Right ventricle myocardium inferior (tissue), 1 donor: Measurements from ENCODE around the gene FZD4. TPM values are rescaled to one million over a fixed set of nuclear protein-coding genes. Genes with fewer than 3 reads are reported as not detected.
"Not testable (repeated sequence)": the region's sequence is repeated elsewhere in the genome, so short reads cannot be mapped to it uniquely, and the experiment has no call there.

Experiments used
- ATAC-seq: fragments of 200-7000 bp; cut with Tn5 transposase; one replicate; pipeline ENCODE4 v1.9.1; 2020; ENCODE audit warnings: mild to moderate bottlenecking, moderate library complexity
- DNase-seq: peaks from one replicate; pipeline ENCODE4 v3.0.0; 2021; ENCODE audit errors: missing footprints
- intact Hi-C: fragments of 100-400 bp; cut with DNase I; formaldehyde crosslinking; loops from one replicate; pipeline ENCODE4 v1.11.0; 2022
- total RNA-seq: library from RNA; stranded (reverse); fragmentation: NEBNext Ultra II Directional; extraction: Animal tissue kit (Norgen Biotek cat#: 25700); gene quantifications from one replicate; pipeline ENCODE4 v1.2.1, GENCODE V29; 2021
- donor health status: DM: no; HTN: yes; CAD: no; lungs with severe emphysema.

The FZD4 gene
- total RNA-seq, 1 donor from 2014 or later, result 31.3 TPM

- ATAC-seq (no peak), DNase-seq (no peak)
- intact Hi-C loops, result no loop called here
Observed at GRCh38 chr11:86923999-86924766, 31.0 kb downstream of the FZD4 start.

DNA sequence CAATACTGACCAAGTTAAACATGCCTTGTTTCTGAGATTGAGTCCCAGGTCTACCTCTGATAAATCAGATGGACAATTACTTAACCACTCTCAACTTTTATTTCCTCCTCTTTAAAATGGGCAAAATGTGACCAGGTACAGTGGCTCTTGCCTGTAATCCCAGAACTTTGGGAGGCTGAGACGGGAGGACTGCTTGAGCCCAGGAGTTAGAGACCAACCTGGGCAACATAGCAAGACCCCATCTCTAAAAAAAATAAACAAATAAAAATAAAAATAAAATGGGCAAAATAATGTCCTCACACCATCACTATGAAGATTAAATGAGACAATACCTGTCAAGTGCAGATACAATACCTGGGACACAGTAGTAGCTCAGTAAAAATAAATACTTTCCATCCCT is 33.0 kb downstream of the FZD4 start:
- intact Hi-C loops, result no loop called here
- no peak for ATAC-seq

DNA sequence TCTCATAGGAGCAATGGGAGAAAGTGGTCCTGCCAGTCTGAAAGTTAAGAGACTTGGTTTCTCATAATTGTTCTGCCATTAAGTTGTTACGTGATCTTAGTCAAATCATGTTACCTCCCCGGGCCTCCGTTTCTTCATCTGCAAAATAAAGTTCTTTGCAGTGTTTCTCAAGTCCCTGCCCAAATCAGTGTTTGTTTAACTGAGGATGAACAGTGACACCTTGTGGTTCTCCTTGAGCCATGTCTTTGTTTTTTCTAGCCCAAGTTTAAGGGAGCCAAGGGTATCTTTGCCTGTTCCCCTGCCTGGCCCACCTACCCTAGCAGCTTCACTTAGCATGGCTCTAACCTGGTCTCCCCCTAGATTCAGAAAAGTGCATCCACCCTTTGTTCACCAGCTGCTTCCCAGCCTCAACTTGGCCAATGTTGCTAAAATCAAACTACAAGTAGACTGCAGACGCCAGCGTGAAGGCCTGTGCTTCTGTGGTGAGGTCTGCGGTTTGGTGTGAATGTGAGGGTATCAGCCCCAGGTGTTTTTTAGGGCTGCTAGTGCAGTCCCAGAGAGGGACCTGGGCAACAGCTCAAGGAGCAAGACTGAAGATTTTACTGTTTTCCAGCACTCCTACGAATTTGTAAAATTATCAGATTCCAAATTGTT is 35.5 kb downstream of the FZD4 start:
- ATAC-seq (peak; percentile 50), DNase-seq (no peak)
- intact Hi-C loops, result loop anchor here (10.0 kb wide), 1 partner anchor 315 kb away; no protein-coding TSS in a partner anchor

More for the DNA sequence above, 33.0 kb downstream of the FZD4 start:
- no peak for DNase-seq

DNA sequence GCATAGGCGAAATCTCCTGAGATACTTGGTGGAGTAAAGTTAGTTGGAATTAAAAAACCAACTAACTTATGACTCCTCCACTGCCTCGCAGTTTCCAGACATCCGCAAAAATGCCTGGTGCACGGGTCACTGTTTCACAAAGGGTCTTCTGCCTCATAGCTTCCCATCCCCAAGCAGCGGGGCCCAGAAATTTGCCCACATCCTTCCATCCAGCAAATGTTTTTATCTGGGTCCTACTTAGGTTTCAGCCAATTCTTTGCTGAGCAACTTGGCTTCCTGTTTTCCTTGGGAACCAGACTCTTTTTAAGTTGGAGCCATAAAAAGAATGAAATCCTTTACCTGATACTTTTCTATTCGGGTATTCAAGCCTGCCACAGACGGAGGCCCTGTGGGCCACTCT is 36.2 kb downstream of the FZD4 start:
- DNase-seq (no peak), ATAC-seq (no peak)
- intact Hi-C loops, result loop anchor here (10.0 kb wide), 1 partner anchor 314 kb away; no protein-coding TSS in a partner anchor

DNA sequence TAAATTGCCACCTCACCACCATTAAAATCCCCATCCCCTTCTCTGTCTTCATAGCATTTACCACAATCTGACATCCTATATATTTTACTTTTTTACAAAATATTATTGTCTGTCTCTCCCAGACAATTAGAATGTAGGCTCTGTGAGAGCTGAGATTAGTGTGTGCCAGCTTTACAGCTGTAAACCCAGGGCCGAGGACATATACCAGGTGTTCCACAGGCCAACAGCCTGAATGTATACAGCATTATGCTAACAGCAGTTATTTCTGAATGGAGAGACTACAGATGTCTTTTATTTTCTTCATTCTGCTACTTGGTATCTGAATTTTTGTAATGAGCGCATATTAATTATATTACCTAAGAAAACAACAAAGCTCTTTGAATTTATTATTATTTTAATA is 36.7 kb downstream of the FZD4 start:
- ATAC-seq (no peak), DNase-seq (no peak)
- intact Hi-C loops, result loop anchor here (10.0 kb wide), 1 partner anchor 314 kb away; no protein-coding TSS in a partner anchor

- intact Hi-C loops, result loop anchor here (10.0 kb wide), 1 partner anchor 313 kb away; no protein-coding TSS in a partner anchor
- DNase-seq (no peak), ATAC-seq (no peak)
Observed at GRCh38 chr11:86917589-86917988, 37.6 kb downstream of the FZD4 start.

DNA sequence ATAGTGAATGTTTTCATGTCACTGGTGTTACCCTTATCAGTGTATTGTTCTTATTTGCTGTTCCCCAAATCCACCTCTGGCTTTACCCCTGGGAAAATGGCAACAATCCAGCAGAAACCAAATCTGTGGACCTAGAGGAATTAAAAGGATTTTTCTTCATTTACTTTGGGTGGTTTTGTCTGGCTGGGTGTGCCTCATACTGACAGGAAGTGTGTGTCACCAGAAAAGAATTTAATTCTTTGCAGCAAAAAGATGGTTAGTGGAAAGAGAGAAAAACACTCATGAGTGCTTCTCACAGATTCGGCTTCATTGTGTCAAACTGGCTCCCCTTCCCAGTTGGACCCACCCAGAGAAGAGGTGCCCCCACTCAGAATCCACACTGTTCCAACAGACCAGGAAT is 38.9 kb downstream of the FZD4 start:
- ATAC-seq (peak; percentile 32), DNase-seq (no peak)
- intact Hi-C loops, result loop anchor here (10.0 kb wide), 1 partner anchor 312 kb away; no protein-coding TSS in a partner anchor

- DNase-seq, ATAC-seq: not testable (repeated sequence)
- intact Hi-C loops, result loop anchor here (10.0 kb wide), 1 partner anchor 311 kb away; no protein-coding TSS in a partner anchor
Observed at GRCh38 chr11:86915850-86916249, 39.3 kb downstream of the FZD4 start.

GRCh38 chr11:86914865-86915519 is 40.2 kb downstream of the FZD4 start:
- DNase-seq (no peak), ATAC-seq (no peak)
- intact Hi-C loops, result loop anchor here (10.0 kb wide), 1 partner anchor 310 kb away; no protein-coding TSS in a partner anchor

- intact Hi-C loops, result loop anchor here (10.0 kb wide), 1 partner anchor 307 kb away; no protein-coding TSS in a partner anchor
- ATAC-seq (no peak), DNase-seq (no peak)
Observed at GRCh38 chr11:86912238-86912637, 43.0 kb downstream of the FZD4 start.

DNA sequence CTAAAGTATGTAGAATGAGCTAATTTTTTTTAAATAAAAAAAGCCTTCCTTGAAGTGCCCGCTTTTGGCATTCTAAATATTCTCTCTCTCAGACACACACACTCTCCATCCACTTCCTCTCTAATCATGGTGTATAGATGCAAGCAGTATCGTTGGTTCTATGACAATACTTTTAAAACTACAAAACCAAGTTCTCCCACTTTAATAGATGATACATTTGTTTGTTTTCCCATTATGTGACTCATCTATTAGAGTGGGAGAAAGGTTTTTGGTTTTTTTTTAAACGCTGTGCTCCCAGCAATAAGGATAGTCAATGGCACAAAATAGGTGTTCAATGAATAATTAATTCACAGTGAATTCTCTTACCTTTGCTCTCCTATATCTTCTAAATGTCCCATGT is 44.6 kb downstream of the FZD4 start:
- intact Hi-C loops, result loop anchor here (10.0 kb wide), 1 partner anchor 306 kb away; no protein-coding TSS in a partner anchor
- ATAC-seq (no peak), DNase-seq (no peak)

- ATAC-seq, result no peak
- intact Hi-C loops, result no loop called here
- DNase-seq, result no peak
Observed at GRCh38 chr11:86906198-86906597, 49.0 kb downstream of the FZD4 start.

GRCh38 chr11:86905252-86905651 is 49.9 kb downstream of the FZD4 start:
- DNase-seq, result no peak
- intact Hi-C loops, result no loop called here
- ATAC-seq, result no peak

GRCh38 chr11:86904001-86904400 is 51.2 kb downstream of the FZD4 start:
- ATAC-seq, result no peak
- no peak for DNase-seq
- intact Hi-C loops, result no loop called here

- DNase-seq (no peak), ATAC-seq (no peak)
- intact Hi-C loops, result no loop called here
Observed at GRCh38 chr11:86902345-86902744, 52.9 kb downstream of the FZD4 start.

GRCh38 chr11:86901599-86901998 is 53.6 kb downstream of the FZD4 start:
- no peak for ATAC-seq
- no peak for DNase-seq
- intact Hi-C loops, result no loop called here

GRCh38 chr11:86900162-86900561 is 55.0 kb downstream of the FZD4 start:
- intact Hi-C loops, result no loop called here
- ATAC-seq (no peak), DNase-seq (no peak)

DNA sequence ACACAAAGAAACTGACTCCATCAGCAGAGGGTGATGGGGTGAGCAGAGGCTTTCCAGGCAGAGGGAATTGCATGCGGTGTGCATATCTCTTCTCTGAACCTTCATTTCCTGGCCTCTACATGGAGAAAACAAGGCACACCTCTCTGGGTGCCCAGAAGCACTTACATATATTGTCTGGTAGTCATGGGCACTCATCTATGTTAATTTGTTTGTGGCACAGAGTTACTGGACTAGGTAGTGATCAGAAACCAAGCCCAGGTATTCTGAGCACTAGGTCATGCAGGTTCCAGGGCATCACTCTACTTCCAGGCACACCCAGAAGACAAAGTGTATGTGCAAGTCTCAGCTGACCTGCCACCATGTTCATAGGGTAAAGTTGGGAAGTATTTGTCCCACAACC is 56.5 kb downstream of the FZD4 start:
- ATAC-seq (no peak), DNase-seq (no peak)
- intact Hi-C loops, result no loop called here

GRCh38 chr11:86896441-86896841 is 58.8 kb downstream of the FZD4 start:
- intact Hi-C loops, result no loop called here
- DNase-seq, result no peak
- no peak for ATAC-seq
